HCT116 (cell line): ENCODE measurements around the gene CPT1B. TPM values are rescaled to one million over a fixed set of nuclear protein-coding genes. Genes with fewer than 3 reads are reported as not detected.
A peak's percentile ranks its signal among the peaks of the same experiment; 100 is the strongest.

Source experiments
- ATAC-seq: fragments of 200-7000 bp; cut with Tn5 transposase; 2 replicates; pipeline ENCODE4 v1.9.1; 2020; ENCODE audit warnings: mild to moderate bottlenecking, moderate library complexity
- BruUV-seq: library from RNA; stranded (reverse); fragments of 400-500 nt; replicated peaks from 2 replicates; lab custom pipeline; 2021; lab: Mats Ljungman, UMichigan
- CTCF ChIA-PET: fragments of 300-600 bp; sonication (Branson Sonifier 250); formaldehyde crosslinking; loops from one replicate; lab custom pipeline; 2021; ENCODE audit warnings: antibody characterized with exemption; lab: Charles Lee
- POLR2A ChIA-PET: fragments of 300-600, 350-600 bp; sonication (Branson Sonifier 250); formaldehyde crosslinking; loops from one replicate; lab custom pipeline; 2021; ENCODE audit warnings: antibody characterized with exemption; lab: Charles Lee
- RAD21 ChIA-PET, 2 experiments: fragments of 300-600 bp; sonication (Branson Sonifier 250); formaldehyde crosslinking; loops; one replicate each; lab custom pipeline; 2023; ENCODE audit warnings: low total read pairs in 2 of 2; ENCODE audit not compliant: uncharacterized antibody in 2 of 2, unreplicated experiment in 2 of 2, low non-redundant PET in 1 of 2; lab: Charles Lee
- DNase-seq: peaks from one replicate; pipeline ENCODE4 v3.0.0-alpha.2; 2010; ENCODE audit warnings: low read depth, low spot score
- H2AFZ ChIP-seq: fragments of 200-600 bp; shearing (Covaris generic), sonication (generic); 2 replicates; pipeline ENCODE4 v1.6.1; 2017; ENCODE audit warnings: low read depth, mixed run types, mixed read lengths, antibody characterized with exemption, low read length; ENCODE audit not compliant: poor library complexity, severe bottlenecking
- H3K27ac ChIP-seq: 2 replicates; pipeline ENCODE4 v1.5.1; 2012; ENCODE audit warnings: low read depth, low read length
- H3K27me3 ChIP-seq: fragments of 200-600 bp; sonication (generic); 2 replicates; pipeline ENCODE4 v1.6.1; 2016; ENCODE audit warnings: mixed run types, low read length, mixed read lengths; ENCODE audit not compliant: insufficient read depth
- H3K36me3 ChIP-seq, 2 experiments: fragments of 200-500 bp in 1 of 2; fragments of 200-600 bp in 1 of 2; sonication (Bioruptor generic) in 1 of 2; sonication (generic) in 1 of 2; 2 replicates each; pipeline versions ENCODE4 v1.5.1 to v1.6.1; 2014 to 2016; ENCODE audit warnings: low read length in 2 of 2, inconsistent platforms in 1 of 2, mixed read lengths in 1 of 2, mixed run types in 1 of 2; ENCODE audit not compliant: insufficient read depth in 2 of 2, control insufficient read depth in 1 of 2
- H3K4me1 ChIP-seq, 2 experiments: fragments of 200-600 bp in 1 of 2; sonication (generic) in 1 of 2; 2 replicates each; pipeline versions ENCODE4 v1.5.1 to v1.6.1; 2012 to 2017; ENCODE audit warnings: low read length in 2 of 2, inconsistent platforms in 1 of 2, mild to moderate bottlenecking in 1 of 2, mixed read lengths in 1 of 2, mixed run types in 1 of 2, moderate library complexity in 1 of 2; ENCODE audit not compliant: insufficient read depth in 2 of 2, control insufficient read depth in 1 of 2
- H3K4me2 ChIP-seq: fragments of 200-600 bp; sonication (generic); 2 replicates; pipeline ENCODE4 v1.6.1; 2017; ENCODE audit warnings: mixed run types, low read length, mixed read lengths
- H3K4me3 ChIP-seq, 2 experiments: fragments of 200-600 bp in 1 of 2; sonication (generic) in 1 of 2; replicated peaks in 1 of 2; 2 replicates each; pipeline ENCODE4 v1.5.1; 2011 to 2016; ENCODE audit warnings: low read length in 2 of 2, control low read depth in 1 of 2, low read depth in 1 of 2, mild to moderate bottlenecking in 1 of 2, mixed read lengths in 1 of 2, mixed run types in 1 of 2
- H3K79me2 ChIP-seq: fragments of 200-600 bp; sonication (generic); 2 replicates; pipeline ENCODE4 v1.6.1; 2017; ENCODE audit warnings: mild to moderate bottlenecking, mixed run types, low read length, moderate library complexity, mixed read lengths; ENCODE audit not compliant: insufficient read depth
- H3K9ac ChIP-seq: fragments of 200-600 bp; sonication (generic); 2 replicates; pipeline ENCODE4 v1.6.1; 2016; ENCODE audit warnings: low read length, mixed read lengths
- H3K9me2 ChIP-seq: fragments of 200-600 bp; sonication (generic), shearing (Covaris generic); 2 replicates; pipeline ENCODE4 v1.6.1; 2017; ENCODE audit warnings: mixed run types, mild to moderate bottlenecking, moderate library complexity; ENCODE audit not compliant: insufficient read depth
- H3K9me3 ChIP-seq, 2 experiments: fragments of 200-500 bp in 1 of 2; fragments of 200-600 bp in 1 of 2; sonication (Bioruptor generic) in 1 of 2; sonication (generic) in 1 of 2; 2 replicates each; pipeline ENCODE4 v1.6.1; 2014 to 2017; ENCODE audit warnings: low read length in 2 of 2, mixed read lengths in 2 of 2, inconsistent platforms in 1 of 2, low read depth in 1 of 2, mild to moderate bottlenecking in 1 of 2, mixed run types in 1 of 2, moderate library complexity in 1 of 2; ENCODE audit not compliant: control insufficient read depth in 1 of 2, insufficient read depth in 1 of 2
- H4K20me1 ChIP-seq: fragments of 200-600 bp; sonication (generic), shearing (Covaris generic); 2 replicates; pipeline ENCODE4 v1.6.1; 2017; ENCODE audit warnings: mixed run types, mild to moderate bottlenecking, moderate library complexity; ENCODE audit not compliant: insufficient read depth
- CEBPB ChIP-seq: IDR thresholded peaks from 2 replicates; pipeline ENCODE4 v1.6.1; 2012; ENCODE audit warnings: low read depth
- EGR1 ChIP-seq: IDR thresholded peaks from 2 replicates; pipeline ENCODE4 v1.6.1; 2012; ENCODE audit warnings: low read depth
- ELF1 ChIP-seq: IDR thresholded peaks from 2 replicates; pipeline ENCODE4 v1.6.1; 2012; ENCODE audit warnings: low read depth, borderline replicate concordance
- EZH2 ChIP-seq: fragments of 200-600 bp; sonication (generic); IDR thresholded peaks from 2 replicates; pipeline ENCODE4 v1.6.1; 2017; ENCODE audit warnings: antibody characterized with exemption, mixed run types
- EZH2phosphoT487 ChIP-seq: fragments of 200-600 bp; IDR thresholded peaks from 2 replicates; pipeline ENCODE4 v1.6.1; 2018; ENCODE audit warnings: antibody characterized with exemption, borderline replicate concordance
- FOSL1 ChIP-seq: IDR thresholded peaks from 2 replicates; pipeline ENCODE4 v1.6.1; 2012; ENCODE audit warnings: low read depth
- JUND ChIP-seq: IDR thresholded peaks from 2 replicates; pipeline ENCODE4 v1.6.1; 2012
- POLR2A ChIP-seq: IDR thresholded peaks from 2 replicates; pipeline ENCODE4 v1.7.0; 2011; ENCODE audit warnings: borderline replicate concordance; ENCODE audit not compliant: insufficient read depth, insufficient read length; ENCODE audit errors: extremely low read depth
- POLR2AphosphoS5 ChIP-seq: IDR thresholded peaks from 2 replicates; pipeline ENCODE4 v1.6.1; 2011; ENCODE audit warnings: mild to moderate bottlenecking, low read depth, low read length, moderate library complexity
- RAD21 ChIP-seq: IDR thresholded peaks from 2 replicates; pipeline ENCODE4 v1.6.1; 2012; ENCODE audit warnings: low read depth, mild to moderate bottlenecking
- SIN3A ChIP-seq: IDR thresholded peaks from 2 replicates; pipeline ENCODE4 v1.6.1; 2012; ENCODE audit warnings: low read depth
- SP1 ChIP-seq: IDR thresholded peaks from 2 replicates; pipeline ENCODE4 v1.6.1; 2012; ENCODE audit warnings: low read depth
- SRF ChIP-seq: IDR thresholded peaks from 2 replicates; pipeline ENCODE4 v1.6.1; 2012; ENCODE audit warnings: low read depth
- ZFX ChIP-seq: fragments of 450-650 bp; IDR thresholded peaks from 2 replicates; pipeline ENCODE4 v1.6.1; 2017
- ZNF274 ChIP-seq: fragments of 200-500 bp; sonication (Bioruptor generic); IDR thresholded peaks from 2 replicates; pipeline ENCODE4 v1.6.1; 2014; ENCODE audit warnings: mild to moderate bottlenecking, low read depth, low read length, inconsistent platforms
- intact Hi-C: fragments of 100-400 bp; cut with micrococcal nuclease; formaldehyde crosslinking; loops from 2 replicates; pipeline ENCODE4 v1.10.0; 2022
- total RNA-seq: library from RNA; stranded (reverse); gene quantifications from one replicate; pipeline ENCODE4 v1.2.1, GENCODE V29; 2021; ENCODE audit not compliant: unreplicated experiment
- TF ChIP-seq, protein P1 (sequence below), 3 experiments: fragments of 200-600 bp in 1 of 3; sonication (generic) in 1 of 3; IDR thresholded peaks in 2 of 3; conservative IDR thresholded peaks in 1 of 3; 2 replicates each; pipeline ENCODE4 v1.5.1; 2012 to 2017; ENCODE audit warnings: low read depth in 2 of 3, low read length in 2 of 3, antibody characterized with exemption in 1 of 3, borderline replicate concordance in 1 of 3, control low read depth in 1 of 3, mild to moderate bottlenecking in 1 of 3, mixed read lengths in 1 of 3, mixed run types in 1 of 3, moderate library complexity in 1 of 3; ENCODE audit not compliant: insufficient read depth in 1 of 3
- TF ChIP-seq, protein P2 (sequence below): IDR thresholded peaks from 2 replicates; pipeline ENCODE4 v1.6.1; 2011; ENCODE audit warnings: mild to moderate bottlenecking, low read length, moderate library complexity; ENCODE audit not compliant: insufficient replicate concordance; ENCODE audit errors: extremely low read depth
- TF ChIP-seq, protein P3 (sequence below): IDR thresholded peaks from 2 replicates; pipeline ENCODE4 v1.6.1; 2012

CPT1B gene
- total RNA-seq, 1 experiment from 2014 or later, result 35.1 TPM

DNA sequence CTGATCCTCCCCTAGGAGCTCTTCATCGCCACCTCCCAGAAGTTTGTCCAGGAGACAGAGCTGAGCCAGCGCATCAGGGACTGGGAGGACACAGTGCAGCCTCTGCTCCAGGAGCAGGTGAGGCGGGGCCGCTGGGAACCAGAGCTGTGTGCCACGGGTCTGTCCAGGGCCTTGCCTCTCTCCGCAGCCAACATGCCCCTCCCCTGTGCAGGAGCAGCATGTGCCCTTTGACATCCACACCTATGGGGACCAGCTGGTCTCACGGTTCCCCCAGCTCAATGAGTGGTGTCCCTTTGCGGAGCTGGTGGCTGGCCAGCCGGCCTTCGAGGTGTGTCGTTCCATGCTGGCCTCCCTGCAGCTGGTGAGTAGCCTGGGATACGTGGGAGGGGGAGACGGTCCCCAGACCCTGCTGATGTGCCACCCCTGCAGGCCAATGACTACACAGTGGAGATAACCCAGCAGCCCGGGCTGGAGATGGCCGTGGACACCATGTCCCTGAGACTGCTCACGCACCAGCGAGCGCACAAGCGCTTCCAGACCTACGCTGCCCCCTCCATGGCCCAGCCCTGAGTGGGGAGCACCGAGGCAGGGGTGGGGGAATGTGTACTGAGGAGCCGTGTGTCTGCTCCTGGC lies 55.3 kb downstream of the CPT1B start:
- Histone ChIP-seq H3K9me2 (no peaks in the 10 kb centered on the region), H3K27me3 (no peaks in the 10 kb centered on the region), H3K36me3 (peaks cover 0 to 24% of the 10 kb centered on the region in 2 experiments; a peak in 2 of 4 replicates), H3K4me2 (no peak overlapping the region), H3K4me1 (peaks cover 13 to 38% of the 10 kb centered on the region in 2 experiments; a peak in 3 of 4 replicates), H3K27ac (no peak overlapping the region; the same call in 1 of the 2 replicates), H2AFZ (no peak overlapping the region), H3K9ac (no peak overlapping the region), H3K4me3 (no peak overlapping the region), H3K9me3 (no peaks in the 10 kb centered on the region), H3K79me2 (peaks cover 25% of the 10 kb centered on the region), H4K20me1 (no peaks in the 10 kb centered on the region)
- ChIA-PET POLR2A (no interaction called here), RAD21 (no interaction called here), CTCF (no interaction called here)
- TF ChIP-seq SRF (no peak), ZNF274 (no peak), SIN3A (no peak), CEBPB (no peak)
- DNase-seq (no peak), ATAC-seq (no peak)
- BruUV-seq, result TSS peak; percentile 32
- intact Hi-C loops, result no loop called here

DNA sequence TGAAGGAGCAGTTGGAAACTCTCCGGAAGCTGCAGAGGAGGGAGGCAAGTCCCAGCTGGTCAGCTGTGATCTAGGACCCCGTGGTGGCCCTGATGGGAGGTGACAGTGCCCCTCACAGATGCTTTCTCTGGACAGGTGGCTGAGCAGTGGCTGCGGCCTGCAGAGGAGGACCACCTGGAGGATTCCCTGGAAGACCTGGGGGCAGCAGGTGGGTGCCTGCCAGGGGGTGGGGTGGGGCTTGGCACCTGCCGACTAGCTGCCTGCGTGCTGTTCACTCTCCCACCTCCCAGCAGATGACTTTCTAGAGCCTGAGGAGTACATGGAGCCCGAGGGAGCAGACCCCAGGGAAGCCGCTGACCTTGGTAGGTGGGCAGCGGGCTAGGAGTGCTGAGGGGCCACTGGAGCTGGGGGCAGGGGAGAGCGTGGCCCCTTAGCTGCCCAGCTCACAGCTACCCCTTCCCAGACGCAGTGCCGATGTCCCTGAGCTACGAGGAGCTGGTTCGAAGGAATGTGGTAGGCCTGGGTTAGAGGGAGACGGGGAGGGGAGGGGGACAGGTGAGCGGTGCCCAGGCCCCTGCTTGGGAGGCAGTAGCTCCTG lies 55.9 kb downstream of the CPT1B start:
- no peaks in the 10 kb centered on the region for H4K20me1 ChIP-seq
- no peak overlapping the region for H3K4me2 ChIP-seq
- H3K27ac ChIP-seq, result no peak overlapping the region
- H3K36me3 ChIP-seq, result peaks cover 5 to 25% of the 10 kb centered on the region in 2 experiments; a peak in 3 of 4 replicates
- no peaks in the 10 kb centered on the region for H3K9me3 ChIP-seq
- BruUV-seq, result no TSS peak
- H3K9me2 ChIP-seq, result no peaks in the 10 kb centered on the region
- ATAC-seq (no peak), DNase-seq (no peak)
- ChIA-PET RAD21 (no interaction called here), CTCF (no interaction called here), POLR2A (no interaction called here)
- no peaks in the 10 kb centered on the region for H3K27me3 ChIP-seq
- no peak overlapping the region for H3K4me3 ChIP-seq
- intact Hi-C loops, result no loop called here
- H3K79me2 ChIP-seq, result peaks cover 31% of the 10 kb centered on the region
- H3K4me1 ChIP-seq, result peaks cover 9 to 32% of the 10 kb centered on the region in 2 experiments; a peak in 3 of 4 replicates
- TF ChIP-seq FOSL1 (no peak), EZH2phosphoT487 (no peak), ZNF274 (no peak), RAD21 (no peak), EZH2 (no peak), SRF (no peak), EGR1 (no peak), POLR2A (no peak), ZFX (no peak), POLR2AphosphoS5 (no peak), JUND (no peak), SP1 (no peak), ELF1 (no peak)
- TF ChIP-seq, protein P1, sequence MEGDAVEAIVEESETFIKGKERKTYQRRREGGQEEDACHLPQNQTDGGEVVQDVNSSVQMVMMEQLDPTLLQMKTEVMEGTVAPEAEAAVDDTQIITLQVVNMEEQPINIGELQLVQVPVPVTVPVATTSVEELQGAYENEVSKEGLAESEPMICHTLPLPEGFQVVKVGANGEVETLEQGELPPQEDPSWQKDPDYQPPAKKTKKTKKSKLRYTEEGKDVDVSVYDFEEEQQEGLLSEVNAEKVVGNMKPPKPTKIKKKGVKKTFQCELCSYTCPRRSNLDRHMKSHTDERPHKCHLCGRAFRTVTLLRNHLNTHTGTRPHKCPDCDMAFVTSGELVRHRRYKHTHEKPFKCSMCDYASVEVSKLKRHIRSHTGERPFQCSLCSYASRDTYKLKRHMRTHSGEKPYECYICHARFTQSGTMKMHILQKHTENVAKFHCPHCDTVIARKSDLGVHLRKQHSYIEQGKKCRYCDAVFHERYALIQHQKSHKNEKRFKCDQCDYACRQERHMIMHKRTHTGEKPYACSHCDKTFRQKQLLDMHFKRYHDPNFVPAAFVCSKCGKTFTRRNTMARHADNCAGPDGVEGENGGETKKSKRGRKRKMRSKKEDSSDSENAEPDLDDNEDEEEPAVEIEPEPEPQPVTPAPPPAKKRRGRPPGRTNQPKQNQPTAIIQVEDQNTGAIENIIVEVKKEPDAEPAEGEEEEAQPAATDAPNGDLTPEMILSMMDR (IDR thresholded peaks at IDR 0.05 in 2 of 3, conservative IDR thresholded peaks at IDR 0.05 in 1 of 3; ENCODE audit: borderline replicate concordance in 1 of 3, insufficient read depth in 1 of 3, low read depth in 2 of 3, low read length in 2 of 3), result no peak
- TF ChIP-seq, protein P2, sequence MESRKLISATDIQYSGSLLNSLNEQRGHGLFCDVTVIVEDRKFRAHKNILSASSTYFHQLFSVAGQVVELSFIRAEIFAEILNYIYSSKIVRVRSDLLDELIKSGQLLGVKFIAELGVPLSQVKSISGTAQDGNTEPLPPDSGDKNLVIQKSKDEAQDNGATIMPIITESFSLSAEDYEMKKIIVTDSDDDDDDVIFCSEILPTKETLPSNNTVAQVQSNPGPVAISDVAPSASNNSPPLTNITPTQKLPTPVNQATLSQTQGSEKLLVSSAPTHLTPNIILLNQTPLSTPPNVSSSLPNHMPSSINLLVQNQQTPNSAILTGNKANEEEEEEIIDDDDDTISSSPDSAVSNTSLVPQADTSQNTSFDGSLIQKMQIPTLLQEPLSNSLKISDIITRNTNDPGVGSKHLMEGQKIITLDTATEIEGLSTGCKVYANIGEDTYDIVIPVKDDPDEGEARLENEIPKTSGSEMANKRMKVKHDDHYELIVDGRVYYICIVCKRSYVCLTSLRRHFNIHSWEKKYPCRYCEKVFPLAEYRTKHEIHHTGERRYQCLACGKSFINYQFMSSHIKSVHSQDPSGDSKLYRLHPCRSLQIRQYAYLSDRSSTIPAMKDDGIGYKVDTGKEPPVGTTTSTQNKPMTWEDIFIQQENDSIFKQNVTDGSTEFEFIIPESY, result no peak
- TF ChIP-seq, protein P3, sequence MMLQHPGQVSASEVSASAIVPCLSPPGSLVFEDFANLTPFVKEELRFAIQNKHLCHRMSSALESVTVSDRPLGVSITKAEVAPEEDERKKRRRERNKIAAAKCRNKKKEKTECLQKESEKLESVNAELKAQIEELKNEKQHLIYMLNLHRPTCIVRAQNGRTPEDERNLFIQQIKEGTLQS, result no peak
- no peak overlapping the region for H2AFZ ChIP-seq
- no peak overlapping the region for H3K9ac ChIP-seq
